GM18526 (cell line): ENCODE data around the gene PON3.

Experiments
- POLR2A ChIP-seq: IDR thresholded peaks from 3 replicates; pipeline ENCODE4 v1.6.1; 2011; ENCODE audit not compliant: insufficient read length; ENCODE audit errors: extremely low read depth

Gene PON3

GRCh38 chr7:95376632-95377400 lies 19.4 kb downstream of the PON3 start:
- TF ChIP-seq POLR2A: no peak

GRCh38 chr7:95375591-95376257 lies 20.5 kb downstream of the PON3 start:
- TF ChIP-seq POLR2A: no peak

GRCh38 chr7:95373323-95373722 lies 22.9 kb downstream of the PON3 start:
- no peak for TF ChIP-seq POLR2A

- TF ChIP-seq POLR2A: no peak
Observed at GRCh38 chr7:95368235-95368634, 27.9 kb downstream of the PON3 start.

- TF ChIP-seq POLR2A: no peak
Observed at GRCh38 chr7:95367606-95368005, 28.6 kb downstream of the PON3 start.

- TF ChIP-seq POLR2A: no peak
Observed at GRCh38 chr7:95365151-95365550, 31.0 kb downstream of the PON3 start.

GRCh38 chr7:95357623-95358022 lies 38.6 kb downstream of the PON3 start:
- TF ChIP-seq POLR2A: no peak

- no peak for TF ChIP-seq POLR2A
Observed at GRCh38 chr7:95342642-95343307, 53.4 kb downstream of the PON3 start.

- TF ChIP-seq POLR2A: no peak
Observed at GRCh38 chr7:95342029-95342428, 54.1 kb downstream of the PON3 start.

GRCh38 chr7:95340491-95340890 lies 55.7 kb downstream of the PON3 start:
- TF ChIP-seq POLR2A: no peak

GRCh38 chr7:95338832-95339231 lies 57.3 kb downstream of the PON3 start:
- TF ChIP-seq POLR2A: no peak

GRCh38 chr7:95335093-95335492 lies 61.1 kb downstream of the PON3 start:
- no peak for TF ChIP-seq POLR2A

- no peak for TF ChIP-seq POLR2A
Observed at GRCh38 chr7:95334447-95334846, 61.7 kb downstream of the PON3 start.

GRCh38 chr7:95330961-95331337 lies 65.2 kb downstream of the PON3 start:
- no peak for TF ChIP-seq POLR2A

- TF ChIP-seq POLR2A: no peak
Observed at GRCh38 chr7:95330204-95330960, 65.8 kb downstream of the PON3 start.
